Hippocampal formation (tissue), 2 donors: ENCODE data around the gene NECTIN2.
"Not testable (repeated sequence)": the region's sequence is repeated elsewhere in the genome, so short reads cannot be mapped to it uniquely, and the experiment has no call there.

ENCODE experiments used
- DNase-seq, 2 donors: peaks; one replicate each; lab custom pipeline; 2025; lab: John Stamatoyannopoulos, UW

Gene NECTIN2

DNA sequence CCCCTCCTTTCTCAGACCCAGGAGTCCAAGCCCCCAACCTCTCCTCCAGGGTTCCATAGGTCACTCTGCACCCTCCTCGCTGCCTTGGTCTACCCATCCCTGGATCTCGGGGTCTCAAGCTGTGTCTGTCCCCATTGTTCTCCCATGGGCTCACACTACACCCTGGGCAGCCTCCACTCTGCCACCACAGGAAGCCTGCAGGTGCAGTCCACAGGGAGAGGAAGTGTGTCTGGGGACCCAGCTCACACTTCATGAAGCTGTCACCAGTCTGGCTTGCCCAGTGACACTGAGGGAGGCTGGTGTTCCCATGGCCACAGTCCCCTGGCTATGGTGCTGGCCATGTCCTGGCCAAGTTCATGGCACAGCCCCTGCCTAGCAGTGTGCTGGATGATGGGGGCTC lies 5.3 kb downstream of the NECTIN2 start:
- no peak for DNase-seq

DNA sequence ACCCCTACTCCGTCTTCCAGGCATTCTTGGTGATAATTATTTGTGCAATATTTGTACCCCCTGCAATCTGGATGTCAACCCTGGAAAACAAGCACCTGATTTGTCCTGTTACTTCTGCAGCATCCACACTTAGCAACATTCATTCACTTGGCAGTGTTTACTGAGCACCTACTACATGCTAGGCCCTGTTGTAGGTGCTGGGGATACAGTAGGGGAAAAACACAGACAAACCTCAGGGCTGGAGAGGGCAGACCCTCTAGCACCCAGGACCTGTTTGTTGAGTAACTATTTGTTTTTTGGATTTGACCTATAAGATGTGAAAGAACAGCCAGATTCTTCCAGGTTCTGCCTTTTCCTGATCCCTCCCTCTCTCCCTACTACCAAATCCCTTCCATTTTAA lies 9.5 kb downstream of the NECTIN2 start:
- DNase-seq: no peak

DNA sequence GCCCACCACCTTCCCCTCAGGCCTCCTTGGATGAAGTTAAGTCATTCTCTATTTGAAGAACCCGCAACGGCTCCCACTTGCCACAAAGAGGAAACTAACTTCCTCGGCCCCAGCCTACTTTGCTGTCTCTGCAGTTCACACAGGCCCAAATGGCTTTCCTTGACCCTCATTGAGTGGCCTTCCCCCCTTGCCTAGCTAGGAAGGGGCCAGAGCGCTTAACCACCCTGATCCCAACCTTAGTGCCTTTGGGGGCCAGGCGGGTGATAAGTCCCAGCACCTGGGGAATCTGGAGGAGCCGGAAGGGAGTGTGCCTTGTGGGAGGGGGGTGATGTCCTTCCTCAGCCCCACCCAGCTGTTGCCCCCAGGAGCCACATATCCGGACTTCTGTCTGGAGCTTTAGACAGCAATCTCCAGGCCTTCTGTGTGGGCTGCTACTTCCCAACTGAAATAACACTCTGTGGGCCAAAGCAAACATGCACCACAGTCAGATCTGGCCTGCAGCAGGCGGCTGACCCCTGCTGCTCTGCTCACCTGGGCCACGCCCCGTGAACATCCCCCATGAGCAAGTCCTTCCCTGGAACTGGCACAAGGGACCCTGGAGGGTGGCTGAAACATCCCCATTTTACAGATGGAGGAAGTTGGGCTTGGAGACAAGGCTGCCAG lies 10.5 kb downstream of the NECTIN2 start:
- DNase-seq: no peak

DNA sequence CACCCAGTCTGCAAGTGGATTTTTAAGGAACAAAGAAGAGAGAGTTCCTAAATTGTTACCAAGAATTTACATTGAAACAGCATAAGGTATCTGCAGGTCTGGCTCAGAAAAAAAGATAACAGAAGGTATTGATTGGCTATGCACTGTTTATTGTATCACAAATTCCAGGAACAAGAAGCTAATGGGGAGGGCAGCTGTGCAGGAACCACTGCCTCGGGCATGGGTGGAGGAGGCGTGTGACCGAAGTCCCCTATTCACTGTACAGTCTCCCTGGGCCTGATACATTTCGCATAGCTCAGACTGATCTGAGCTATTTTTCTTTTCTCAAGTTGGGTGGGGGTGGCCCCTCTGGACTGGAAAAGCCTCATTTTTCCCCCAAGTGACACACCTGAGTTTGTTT lies 11.7 kb downstream of the NECTIN2 start:
- no peak for DNase-seq

DNA sequence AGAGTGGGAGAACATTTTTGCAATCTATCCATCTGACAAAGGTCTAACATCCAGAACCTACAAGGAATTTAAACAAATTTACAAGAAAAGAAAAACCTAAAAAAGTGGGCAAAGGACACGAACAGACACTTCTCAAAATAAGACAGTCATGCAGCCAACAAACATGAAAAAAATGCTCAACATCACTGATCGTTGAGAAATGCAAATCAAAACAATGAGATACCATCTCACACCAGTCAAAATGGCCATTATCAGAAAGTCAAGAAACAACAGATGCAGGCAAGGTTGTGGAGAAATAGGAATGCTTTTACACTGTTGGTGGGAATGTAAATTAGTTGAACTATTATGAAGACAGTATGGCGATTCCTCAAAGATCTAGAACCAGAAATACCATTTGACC lies 15.5 kb downstream of the NECTIN2 start:
- not testable (repeated sequence) for DNase-seq

DNA sequence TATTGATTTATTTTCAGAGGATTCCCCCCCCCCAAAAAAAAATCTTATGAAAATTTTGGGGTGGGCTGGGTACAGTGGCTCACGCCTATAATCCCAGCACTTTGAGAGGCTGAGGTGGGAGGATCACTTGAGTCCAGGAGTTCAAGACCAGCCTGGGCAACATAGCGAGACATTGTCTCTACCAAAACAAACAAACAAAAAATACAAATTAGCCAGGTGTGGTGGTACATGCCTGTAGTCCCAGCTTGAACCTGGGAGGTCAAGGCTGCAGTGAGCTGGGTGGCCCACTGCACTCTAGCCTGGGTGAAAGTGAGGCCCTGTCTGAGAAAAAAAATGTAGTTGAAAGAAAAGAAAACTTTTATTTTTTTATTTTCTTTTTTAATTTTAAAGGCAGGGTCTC lies 17.9 kb downstream of the NECTIN2 start:
- DNase-seq: no peak

DNA sequence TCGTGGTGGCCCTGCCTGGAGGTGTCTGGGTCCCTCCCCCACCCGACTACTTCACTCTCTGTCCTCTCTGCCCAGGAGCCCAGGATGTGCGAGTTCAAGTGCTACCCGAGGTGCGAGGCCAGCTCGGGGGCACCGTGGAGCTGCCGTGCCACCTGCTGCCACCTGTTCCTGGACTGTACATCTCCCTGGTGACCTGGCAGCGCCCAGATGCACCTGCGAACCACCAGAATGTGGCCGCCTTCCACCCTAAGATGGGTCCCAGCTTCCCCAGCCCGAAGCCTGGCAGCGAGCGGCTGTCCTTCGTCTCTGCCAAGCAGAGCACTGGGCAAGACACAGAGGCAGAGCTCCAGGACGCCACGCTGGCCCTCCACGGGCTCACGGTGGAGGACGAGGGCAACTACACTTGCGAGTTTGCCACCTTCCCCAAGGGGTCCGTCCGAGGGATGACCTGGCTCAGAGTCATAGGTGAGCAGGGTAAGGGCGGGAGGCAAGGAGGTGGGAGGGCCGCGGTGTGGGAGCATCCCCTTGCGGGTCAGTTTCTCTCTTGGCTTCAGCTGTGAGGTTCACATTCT lies 19.2 kb downstream of the NECTIN2 start:
- no peak for DNase-seq

DNA sequence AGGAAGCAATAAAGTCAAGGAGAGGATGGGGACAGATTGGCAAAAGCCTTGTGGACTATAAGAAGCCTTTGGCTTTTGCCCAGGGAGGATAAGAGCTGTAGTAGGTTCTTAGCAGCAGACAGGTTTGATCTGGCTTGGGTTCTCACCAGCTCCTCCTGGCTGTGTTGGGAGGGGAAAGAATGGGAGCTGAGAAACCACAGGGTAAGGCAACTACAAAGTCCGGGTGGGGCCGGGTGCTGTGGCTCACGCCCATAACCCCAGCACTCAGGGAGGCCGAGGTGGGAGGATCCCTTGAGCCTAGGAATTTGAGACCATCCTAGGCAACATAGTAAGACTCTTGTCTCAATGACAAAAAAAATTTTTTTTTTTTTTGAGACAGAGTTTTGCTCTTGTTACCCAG lies 20.6 kb downstream of the NECTIN2 start:
- DNase-seq: no peak

DNA sequence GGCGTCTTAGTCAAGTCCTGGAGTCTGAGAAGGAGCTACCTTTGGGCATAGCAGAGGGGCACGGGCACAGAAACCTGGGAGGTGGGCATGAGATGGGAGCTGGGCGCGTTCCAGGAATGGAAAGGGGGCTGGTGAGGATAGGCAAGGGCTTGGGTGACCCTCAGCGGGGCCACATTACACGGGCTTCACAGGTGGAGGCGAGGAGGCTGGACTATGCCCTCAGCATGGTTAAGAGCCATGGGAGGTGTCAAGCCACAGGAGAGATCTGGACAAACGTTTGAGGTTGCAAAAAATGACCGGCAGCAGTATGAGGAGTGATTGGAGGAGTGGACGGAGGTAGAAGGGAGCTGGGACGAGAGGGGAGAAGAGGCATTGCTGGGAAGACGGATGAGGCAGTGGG lies 21.5 kb downstream of the NECTIN2 start:
- DNase-seq: no peak

DNA sequence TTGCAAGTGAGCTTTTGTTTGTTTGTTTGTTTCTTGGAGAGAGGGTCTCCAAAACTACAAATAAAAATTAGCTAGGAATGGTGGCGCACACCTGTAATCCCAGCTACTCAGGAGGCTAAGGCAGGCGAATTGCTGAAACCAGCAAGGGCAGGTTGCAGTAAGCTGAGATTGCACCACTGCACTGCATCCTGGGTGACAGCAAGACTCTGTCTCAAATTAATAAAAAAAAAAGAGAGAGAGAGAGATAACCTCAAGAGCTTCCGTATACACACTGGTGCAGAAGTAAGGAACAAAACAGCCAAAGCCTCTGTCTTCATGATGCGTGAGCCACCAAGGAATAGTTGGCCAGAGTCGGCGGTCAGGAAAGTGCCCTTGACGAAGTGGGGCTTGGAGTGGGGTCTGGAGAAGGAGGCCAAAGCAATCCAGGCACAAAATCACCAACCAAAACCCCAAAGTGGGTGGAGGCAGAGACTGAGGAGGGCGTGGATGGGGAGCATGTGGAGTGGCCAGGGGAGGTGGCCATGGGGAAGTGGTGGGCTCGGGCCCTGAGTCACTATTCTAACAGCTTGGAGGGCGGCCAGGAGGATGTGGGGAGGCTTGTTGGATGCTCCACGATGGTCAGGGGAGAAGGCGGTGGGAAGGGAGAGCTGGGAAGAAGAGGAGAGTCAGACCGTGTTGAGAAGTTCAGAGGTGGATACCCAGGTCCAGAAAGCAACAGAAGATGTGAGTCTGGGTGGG lies 23.8 kb downstream of the NECTIN2 start:
- no peak for DNase-seq

DNA sequence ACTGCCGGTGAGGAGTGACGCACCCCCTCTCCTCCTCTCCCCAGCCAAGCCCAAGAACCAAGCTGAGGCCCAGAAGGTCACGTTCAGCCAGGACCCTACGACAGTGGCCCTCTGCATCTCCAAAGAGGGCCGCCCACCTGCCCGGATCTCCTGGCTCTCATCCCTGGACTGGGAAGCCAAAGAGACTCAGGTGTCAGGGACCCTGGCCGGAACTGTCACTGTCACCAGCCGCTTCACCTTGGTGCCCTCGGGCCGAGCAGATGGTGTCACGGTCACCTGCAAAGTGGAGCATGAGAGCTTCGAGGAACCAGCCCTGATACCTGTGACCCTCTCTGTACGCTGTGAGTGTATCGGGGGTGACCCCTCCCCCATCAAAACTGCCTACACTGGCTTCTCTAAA lies 25.7 kb downstream of the NECTIN2 start:
- no peak for DNase-seq

DNA sequence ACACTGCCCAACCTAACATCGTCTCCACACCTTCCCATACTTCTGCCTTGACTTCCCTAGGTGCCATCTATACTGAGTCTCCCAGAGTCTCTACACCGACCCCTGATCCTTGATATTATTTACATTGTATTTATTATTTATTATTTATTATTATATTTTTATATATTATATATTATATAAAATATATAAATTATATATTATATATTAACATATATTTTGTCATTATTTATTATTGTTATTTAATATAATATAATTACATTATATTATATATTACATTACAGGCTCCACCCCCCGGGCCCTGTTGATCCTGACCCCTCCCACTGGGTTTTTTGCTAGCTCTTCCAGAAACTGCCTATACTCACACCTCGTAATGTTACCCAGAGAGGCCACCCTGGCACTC lies 26.6 kb downstream of the NECTIN2 start:
- DNase-seq: no peak

DNA sequence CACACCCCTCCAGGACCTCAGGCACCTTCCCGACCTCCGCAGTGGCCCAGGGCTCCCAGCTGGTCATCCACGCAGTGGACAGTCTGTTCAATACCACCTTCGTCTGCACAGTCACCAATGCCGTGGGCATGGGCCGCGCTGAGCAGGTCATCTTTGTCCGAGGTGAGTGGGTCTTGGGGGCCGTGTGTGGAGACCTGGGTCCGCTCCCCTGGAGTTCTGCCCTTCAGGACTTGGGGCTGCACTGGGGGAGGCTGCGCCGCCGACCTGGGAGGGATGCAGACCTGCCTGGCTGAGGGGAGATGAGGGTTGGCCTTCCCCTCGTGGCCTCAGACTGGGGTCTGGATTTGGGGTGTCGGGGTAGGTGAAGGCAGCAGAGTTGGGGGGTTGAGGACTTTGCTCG lies 28.2 kb downstream of the NECTIN2 start:
- no peak for DNase-seq

DNA sequence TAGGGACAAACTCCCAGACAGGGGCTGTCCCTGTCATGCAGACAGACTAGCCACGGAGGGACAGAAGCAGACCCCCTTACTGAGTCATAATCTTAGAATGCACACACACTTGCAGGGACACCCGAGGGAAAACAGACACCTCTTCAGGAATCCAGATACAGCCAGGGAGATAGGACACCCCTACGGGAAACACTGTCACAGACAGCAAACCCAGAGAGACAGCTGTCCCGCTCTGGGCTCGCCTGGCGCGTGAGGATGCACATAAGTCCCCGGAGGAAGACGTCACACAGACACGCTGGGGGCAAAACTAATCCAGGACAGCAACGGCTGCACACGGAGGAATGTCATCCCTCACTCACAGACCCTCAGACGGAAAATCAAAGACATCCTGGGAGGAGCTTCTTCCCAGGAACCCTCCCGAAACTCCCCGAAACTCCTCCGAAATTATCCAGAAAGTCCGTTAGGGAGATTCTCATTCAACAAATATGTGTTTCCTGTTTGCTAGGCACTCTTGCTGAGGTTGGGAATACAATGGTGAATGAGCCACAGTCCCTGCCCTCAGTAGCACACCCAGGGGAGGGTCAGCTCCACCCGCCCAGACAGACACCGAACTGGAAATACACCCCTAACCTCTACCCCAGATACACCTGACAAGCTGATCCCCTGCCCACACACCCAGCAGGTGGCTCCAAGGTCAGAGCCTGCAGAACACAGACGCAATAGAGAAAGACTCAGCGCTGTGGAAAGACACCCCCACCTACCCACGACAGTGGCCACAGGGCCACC lies 29.8 kb downstream of the NECTIN2 start:
- DNase-seq: no peak

DNA sequence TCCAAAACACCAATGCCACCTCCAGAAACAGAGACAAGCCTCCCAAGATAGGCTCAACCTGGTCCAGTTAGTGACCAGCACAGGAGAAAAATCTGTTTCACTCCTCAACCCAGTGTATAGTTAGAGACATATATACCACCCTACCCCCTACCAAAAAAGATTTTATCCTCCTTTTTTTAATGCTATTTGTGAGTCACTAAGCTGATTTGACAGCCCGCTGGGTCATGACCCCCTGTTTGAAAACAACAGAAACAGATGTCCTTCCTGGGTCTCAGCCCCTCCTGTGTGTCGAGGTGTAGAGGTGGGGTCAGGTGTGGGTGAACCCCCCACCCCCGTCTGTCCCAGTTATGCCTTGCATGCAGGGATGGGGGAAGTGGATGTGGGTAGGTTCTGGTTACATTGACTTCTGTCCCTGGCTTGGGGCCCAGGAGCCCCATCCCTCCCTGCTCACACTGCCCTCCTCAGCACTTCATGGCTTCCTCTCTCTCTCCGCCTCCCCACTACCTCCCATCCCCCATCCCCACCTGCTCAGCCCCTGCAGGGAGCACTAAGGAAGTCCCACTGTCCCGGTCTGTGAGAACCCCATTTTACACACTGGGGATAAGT lies 30.9 kb downstream of the NECTIN2 start:
- DNase-seq: no peak

DNA sequence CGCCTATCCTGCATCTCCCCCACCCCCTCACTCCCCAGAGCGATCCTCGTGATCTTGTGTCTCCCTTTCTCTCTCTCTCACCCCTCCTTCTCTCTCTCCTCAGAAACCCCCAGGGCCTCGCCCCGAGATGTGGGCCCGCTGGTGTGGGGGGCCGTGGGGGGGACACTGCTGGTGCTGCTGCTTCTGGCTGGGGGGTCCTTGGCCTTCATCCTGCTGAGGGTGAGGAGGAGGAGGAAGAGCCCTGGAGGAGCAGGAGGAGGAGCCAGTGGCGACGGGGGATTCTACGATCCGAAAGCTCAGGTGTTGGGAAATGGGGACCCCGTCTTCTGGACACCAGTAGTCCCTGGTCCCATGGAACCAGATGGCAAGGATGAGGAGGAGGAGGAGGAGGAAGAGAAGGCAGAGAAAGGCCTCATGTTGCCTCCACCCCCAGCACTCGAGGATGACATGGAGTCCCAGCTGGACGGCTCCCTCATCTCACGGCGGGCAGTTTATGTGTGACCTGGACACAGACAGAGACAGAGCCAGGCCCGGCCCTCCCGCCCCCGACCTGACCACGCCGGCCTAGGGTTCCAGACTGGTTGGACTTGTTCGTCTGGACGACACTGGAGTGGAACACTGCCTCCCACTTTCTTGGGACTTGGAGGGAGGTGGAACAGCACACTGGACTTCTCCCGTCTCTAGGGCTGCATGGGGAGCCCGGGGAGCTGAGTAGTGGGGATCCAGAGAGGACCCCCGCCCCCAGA lies 32.2 kb downstream of the NECTIN2 start:
- DNase-seq: no peak

DNA sequence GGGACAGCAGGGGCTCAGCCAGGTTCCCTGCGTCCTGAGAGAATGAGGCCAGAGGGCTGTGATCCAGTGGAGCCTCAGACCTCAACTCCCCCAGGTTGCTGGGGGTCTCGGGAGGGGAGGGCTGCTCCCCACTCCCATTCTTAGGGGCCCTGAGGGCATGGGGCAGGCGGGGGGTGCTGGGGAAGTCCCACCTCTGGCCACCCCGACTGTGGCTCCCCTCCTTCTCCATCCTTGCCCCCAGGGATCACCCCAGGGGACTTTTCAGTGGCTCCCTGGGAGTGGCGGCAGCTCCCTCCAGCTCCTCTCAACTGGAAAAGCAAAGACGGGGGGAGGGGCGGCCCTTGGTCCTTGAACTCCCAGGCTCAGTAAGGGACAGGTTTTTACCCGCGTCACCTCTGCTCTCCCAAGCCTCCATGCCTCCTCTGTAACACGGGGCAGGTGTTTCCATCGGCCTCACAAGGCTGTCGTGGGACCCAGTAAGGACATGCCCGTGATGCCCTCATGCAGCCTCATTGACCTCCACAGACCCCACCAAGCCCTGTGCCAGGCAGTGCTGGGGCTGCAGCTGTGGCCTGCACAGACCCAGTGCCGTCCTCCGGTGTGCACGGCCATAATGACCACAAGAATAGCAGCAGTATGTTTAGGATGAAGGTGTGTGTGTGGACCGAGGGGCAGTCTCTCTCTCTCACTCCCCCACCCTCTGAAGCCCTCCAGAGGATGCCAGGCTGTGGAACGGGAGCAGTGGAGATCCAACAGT lies 33.4 kb downstream of the NECTIN2 start:
- DNase-seq: no peak

DNA sequence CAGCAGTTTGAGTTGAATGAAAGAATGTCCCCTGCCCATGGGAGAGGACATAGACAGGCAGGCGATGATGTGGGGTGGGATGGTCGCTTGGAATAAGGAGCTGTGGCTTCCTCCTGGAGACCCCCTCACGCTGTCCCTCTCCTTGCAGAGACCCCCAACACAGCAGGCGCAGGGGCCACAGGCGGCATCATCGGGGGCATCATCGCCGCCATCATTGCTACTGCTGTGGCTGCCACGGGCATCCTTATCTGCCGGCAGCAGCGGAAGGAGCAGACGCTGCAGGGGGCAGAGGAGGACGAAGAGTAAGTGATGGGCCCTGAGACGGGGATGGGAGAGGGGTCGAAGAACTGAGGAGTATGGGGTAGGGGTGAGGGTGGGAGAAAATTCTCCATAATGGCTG lies 36.0 kb downstream of the NECTIN2 start:
- DNase-seq: no peak

DNA sequence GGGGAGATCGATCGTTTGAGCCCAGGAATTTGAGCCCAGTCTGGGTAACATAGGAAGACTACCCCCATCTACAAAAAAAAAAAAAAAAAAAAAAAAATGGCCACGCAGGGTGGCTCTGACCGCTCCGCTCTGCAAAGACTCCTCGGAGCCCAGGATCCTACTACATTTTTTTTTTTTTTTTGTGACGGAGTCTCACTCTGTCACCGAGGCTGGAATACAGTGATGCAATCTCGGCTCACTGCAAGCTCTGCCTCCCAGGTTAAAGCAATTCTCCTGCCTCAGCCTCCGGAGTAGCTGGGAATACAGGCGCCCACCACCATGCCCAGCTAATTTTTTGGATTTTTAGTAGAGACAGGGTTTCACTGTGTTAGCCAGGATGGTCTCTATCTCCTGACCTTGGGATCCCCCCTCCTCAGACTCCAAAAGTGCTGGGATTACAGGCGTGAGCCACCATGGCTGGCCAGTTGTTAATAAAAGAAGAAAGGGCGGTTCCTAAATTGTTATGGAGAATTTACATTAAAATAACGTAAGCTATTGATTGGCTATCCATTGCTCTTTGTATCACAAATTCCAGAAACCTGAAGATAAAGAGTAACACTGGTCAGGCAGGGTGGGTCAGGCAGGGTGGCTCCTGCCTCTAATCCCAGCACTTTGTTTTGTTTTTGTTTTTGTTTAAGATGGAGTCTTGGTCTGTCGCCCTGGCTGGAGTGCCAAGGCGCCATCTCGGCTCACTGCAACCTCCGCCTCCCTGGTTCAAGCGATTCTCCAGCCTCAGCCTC lies 36.7 kb downstream of the NECTIN2 start:
- DNase-seq: not testable (repeated sequence)

DNA sequence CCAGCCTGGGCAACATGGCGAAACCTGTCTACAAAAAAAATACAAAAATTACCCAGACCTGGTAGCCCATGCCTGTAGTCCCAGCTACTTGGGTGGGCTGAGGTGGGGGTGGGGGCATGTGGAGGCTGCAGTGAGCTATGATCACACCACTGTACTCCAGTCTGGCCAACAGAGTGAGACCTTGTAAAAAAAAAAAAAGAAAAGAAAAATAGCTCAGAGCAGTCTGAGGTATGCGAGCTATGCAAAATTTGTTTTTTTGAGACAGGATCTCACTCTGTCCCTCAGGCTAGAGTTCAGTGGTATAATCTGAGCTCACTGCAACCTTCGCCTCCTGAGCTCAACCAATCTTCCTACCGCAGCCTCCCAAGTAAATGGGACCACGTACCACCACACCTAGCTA lies 37.8 kb downstream of the NECTIN2 start:
- no peak for DNase-seq
